Thyroid gland (tissue), 4 donors: Measurements from ENCODE around the gene ST6GALNAC5.

Experiments
- POLR2A ChIP-seq, 2 donors: fragments of 450-650 bp; IDR thresholded peaks; one replicate each; pipeline ENCODE4 v1.6.1; 2017; ENCODE audit warnings: antibody characterized with exemption in 2 of 2, mild to moderate bottlenecking in 2 of 2, moderate library complexity in 1 of 2
- TF ChIP-seq, protein P1 (sequence below), 6 experiments: fragments of 200-600 bp in 3 of 6; fragments of 450-650 bp in 3 of 6; sonication (generic) in 3 of 6; IDR thresholded peaks; one replicate each; pipeline ENCODE4 v1.5.1; 2016 to 2019; ENCODE audit warnings: antibody characterized with exemption in 6 of 6, mild to moderate bottlenecking in 2 of 6, inconsistent platforms in 1 of 6, moderate library complexity in 1 of 6

DNA sequence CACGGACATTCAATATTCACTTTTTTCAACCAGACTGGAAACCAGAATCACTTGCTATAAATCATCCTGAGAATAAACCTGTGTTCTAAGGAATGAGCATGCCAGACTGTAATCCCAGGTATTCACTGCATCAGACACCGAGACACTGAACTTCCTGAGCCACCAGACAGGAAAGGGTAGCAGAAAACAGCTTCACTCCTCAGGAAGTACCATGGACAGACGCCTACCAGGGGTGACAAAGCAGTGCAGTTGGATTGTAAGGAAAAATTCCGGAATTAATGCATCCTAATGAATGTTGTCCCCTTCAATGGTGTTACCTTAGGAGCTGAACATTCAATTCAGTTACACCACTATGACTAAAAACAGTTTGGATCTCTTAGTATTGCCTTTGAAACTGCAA is 195.8 kb downstream of the ST6GALNAC5 start:
- TF ChIP-seq, protein P1, sequence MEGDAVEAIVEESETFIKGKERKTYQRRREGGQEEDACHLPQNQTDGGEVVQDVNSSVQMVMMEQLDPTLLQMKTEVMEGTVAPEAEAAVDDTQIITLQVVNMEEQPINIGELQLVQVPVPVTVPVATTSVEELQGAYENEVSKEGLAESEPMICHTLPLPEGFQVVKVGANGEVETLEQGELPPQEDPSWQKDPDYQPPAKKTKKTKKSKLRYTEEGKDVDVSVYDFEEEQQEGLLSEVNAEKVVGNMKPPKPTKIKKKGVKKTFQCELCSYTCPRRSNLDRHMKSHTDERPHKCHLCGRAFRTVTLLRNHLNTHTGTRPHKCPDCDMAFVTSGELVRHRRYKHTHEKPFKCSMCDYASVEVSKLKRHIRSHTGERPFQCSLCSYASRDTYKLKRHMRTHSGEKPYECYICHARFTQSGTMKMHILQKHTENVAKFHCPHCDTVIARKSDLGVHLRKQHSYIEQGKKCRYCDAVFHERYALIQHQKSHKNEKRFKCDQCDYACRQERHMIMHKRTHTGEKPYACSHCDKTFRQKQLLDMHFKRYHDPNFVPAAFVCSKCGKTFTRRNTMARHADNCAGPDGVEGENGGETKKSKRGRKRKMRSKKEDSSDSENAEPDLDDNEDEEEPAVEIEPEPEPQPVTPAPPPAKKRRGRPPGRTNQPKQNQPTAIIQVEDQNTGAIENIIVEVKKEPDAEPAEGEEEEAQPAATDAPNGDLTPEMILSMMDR (IDR thresholded peaks at IDR 0.05), result no peak
- TF ChIP-seq POLR2A (IDR thresholded peaks at IDR 0.05), result no peak
